ENCODE data around the gene SNRNP200. TPM values are rescaled to one million over a fixed set of nuclear protein-coding genes. Genes with fewer than 3 reads are reported as not detected.

SNRNP200 gene
- total RNA-seq, 1 experiment from 2014 or later: 231 TPM

GRCh38 chr2:96265840-96266679, 39.3 kb downstream of the SNRNP200 start, which contains the start of the genes CIAO1 and TMEM127:
Gene CIAO1, plus strand, starts transcription at chr2:96266225. Its CDS starts 126 bp downstream, at chr2:96266351.
Gene TMEM127, minus strand, starts transcription at chr2:96265997. Its CDS starts 616 bp downstream, at chr2:96265381.
- in situ Hi-C loops (cut with HindIII; ENCODE audit: low pct_unique_long_range_greater_than_20kb, low sequenced_read_pairs) (loop anchor here (25.0 kb wide), 1 partner anchor 104 kb away; no protein-coding TSS in a partner anchor), intact Hi-C loops (cut with micrococcal nuclease; ENCODE audit: unreplicated experiment) (no loop called here)
- Histone ChIP-seq H3K27me3 (ENCODE audit: control insufficient read depth, insufficient read depth, low read length) (no peaks in the 10 kb centered on the region), H3K36me3 (ENCODE audit: control insufficient read depth, insufficient read depth, low read length) (peaks cover 3% of the 10 kb centered on the region; the same call in 1 of the 2 replicates), H3K9me3 (ENCODE audit: control insufficient read depth, insufficient read depth, low read depth, low read length) (no peaks in the 10 kb centered on the region), H3K4me1 (ENCODE audit: control insufficient read depth, insufficient read depth, low read length) (peaks cover 27% of the 10 kb centered on the region), H3K4me3 (ENCODE audit: low read depth in 2 of 2, low read length in 2 of 2) (peak within 1 kb of the TSS; percentile 61 to 94), H3K27ac (ENCODE audit: low read length) (peak within 1 kb of the TSS; percentile 77)
- DNase-seq (ENCODE audit: low read depth, low spot score) (peak; percentile 74), ATAC-seq (peak; percentile 98)
- TF ChIP-seq POLR2AphosphoS5 (IDR thresholded peaks at IDR 0.05; ENCODE audit: low read depth, low read length): peak; percentile 88
- TF ChIP-seq SIN3A (IDR thresholded peaks at IDR 0.05; ENCODE audit: borderline replicate concordance, insufficient read depth, low read depth, low read length): peak; percentile 86; the same call in 1 of the 2 replicates
- no peak for TF ChIP-seq TCF7L2 (IDR thresholded peaks at IDR 0.05; ENCODE audit: low read depth, low read length)
- TF ChIP-seq, protein P1, sequence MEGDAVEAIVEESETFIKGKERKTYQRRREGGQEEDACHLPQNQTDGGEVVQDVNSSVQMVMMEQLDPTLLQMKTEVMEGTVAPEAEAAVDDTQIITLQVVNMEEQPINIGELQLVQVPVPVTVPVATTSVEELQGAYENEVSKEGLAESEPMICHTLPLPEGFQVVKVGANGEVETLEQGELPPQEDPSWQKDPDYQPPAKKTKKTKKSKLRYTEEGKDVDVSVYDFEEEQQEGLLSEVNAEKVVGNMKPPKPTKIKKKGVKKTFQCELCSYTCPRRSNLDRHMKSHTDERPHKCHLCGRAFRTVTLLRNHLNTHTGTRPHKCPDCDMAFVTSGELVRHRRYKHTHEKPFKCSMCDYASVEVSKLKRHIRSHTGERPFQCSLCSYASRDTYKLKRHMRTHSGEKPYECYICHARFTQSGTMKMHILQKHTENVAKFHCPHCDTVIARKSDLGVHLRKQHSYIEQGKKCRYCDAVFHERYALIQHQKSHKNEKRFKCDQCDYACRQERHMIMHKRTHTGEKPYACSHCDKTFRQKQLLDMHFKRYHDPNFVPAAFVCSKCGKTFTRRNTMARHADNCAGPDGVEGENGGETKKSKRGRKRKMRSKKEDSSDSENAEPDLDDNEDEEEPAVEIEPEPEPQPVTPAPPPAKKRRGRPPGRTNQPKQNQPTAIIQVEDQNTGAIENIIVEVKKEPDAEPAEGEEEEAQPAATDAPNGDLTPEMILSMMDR (IDR thresholded peaks at IDR 0.05): no peak
- TF ChIP-seq, protein P2, sequence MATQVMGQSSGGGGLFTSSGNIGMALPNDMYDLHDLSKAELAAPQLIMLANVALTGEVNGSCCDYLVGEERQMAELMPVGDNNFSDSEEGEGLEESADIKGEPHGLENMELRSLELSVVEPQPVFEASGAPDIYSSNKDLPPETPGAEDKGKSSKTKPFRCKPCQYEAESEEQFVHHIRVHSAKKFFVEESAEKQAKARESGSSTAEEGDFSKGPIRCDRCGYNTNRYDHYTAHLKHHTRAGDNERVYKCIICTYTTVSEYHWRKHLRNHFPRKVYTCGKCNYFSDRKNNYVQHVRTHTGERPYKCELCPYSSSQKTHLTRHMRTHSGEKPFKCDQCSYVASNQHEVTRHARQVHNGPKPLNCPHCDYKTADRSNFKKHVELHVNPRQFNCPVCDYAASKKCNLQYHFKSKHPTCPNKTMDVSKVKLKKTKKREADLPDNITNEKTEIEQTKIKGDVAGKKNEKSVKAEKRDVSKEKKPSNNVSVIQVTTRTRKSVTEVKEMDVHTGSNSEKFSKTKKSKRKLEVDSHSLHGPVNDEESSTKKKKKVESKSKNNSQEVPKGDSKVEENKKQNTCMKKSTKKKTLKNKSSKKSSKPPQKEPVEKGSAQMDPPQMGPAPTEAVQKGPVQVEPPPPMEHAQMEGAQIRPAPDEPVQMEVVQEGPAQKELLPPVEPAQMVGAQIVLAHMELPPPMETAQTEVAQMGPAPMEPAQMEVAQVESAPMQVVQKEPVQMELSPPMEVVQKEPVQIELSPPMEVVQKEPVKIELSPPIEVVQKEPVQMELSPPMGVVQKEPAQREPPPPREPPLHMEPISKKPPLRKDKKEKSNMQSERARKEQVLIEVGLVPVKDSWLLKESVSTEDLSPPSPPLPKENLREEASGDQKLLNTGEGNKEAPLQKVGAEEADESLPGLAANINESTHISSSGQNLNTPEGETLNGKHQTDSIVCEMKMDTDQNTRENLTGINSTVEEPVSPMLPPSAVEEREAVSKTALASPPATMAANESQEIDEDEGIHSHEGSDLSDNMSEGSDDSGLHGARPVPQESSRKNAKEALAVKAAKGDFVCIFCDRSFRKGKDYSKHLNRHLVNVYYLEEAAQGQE (IDR thresholded peaks at IDR 0.05; ENCODE audit: insufficient read depth in 1 of 2, low read depth in 2 of 2, low read length in 1 of 2): 0 out of 4 replicates have a peak, but pooled peaks of 1 of the 2 experiments have one; percentile 39
- ChIA-PET CTCF (no interaction called here), POLR2A (no interaction called here)
- BruUV-seq (replicated peaks): no TSS peak

DNA sequence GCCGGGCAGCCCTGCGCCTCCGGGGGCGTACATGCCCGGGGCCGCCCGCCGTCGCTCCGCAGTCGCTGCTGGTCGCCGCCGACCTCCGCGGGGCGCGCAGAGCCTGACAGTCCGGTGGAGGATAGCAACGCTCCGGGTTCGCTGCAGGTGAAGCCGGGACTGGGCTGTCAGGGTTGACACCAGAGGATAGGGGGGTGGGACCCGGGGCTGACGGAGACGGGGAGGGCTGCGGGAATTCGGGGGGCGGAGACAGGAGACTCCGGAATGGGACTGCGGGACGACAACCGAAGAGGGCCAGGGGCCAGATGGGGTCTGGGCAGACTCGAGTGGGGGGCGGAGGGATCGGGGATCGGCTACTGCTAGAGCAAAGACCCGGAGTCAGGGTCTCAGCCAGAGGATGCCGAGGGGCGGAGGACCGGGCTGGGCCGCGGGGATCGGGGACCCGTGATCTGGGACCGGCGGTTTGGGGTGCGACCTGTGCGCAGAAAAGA, 40.0 kb downstream of the SNRNP200 start:
- intact Hi-C loops (cut with micrococcal nuclease; ENCODE audit: unreplicated experiment): no loop called here
- peaks cover 3% of the 10 kb centered on the region; the same call in 1 of the 2 replicates for H3K36me3 ChIP-seq (ENCODE audit: control insufficient read depth, insufficient read depth, low read length)
- no peaks in the 10 kb centered on the region for H3K27me3 ChIP-seq (ENCODE audit: control insufficient read depth, insufficient read depth, low read length)
- ChIA-PET POLR2A (no interaction called here), CTCF (no interaction called here)
- no peak for DNase-seq (ENCODE audit: low read depth, low spot score)
- in situ Hi-C loops (cut with HindIII; ENCODE audit: low pct_unique_long_range_greater_than_20kb, low sequenced_read_pairs): loop anchor here (25.0 kb wide), 1 partner anchor 103 kb away; no protein-coding TSS in a partner anchor
- ATAC-seq: peak; percentile 35
- no peaks in the 10 kb centered on the region for H3K9me3 ChIP-seq (ENCODE audit: control insufficient read depth, insufficient read depth, low read depth, low read length)
- H3K4me1 ChIP-seq (ENCODE audit: control insufficient read depth, insufficient read depth, low read length): peaks cover 34% of the 10 kb centered on the region
- TF ChIP-seq, protein P2 (IDR thresholded peaks at IDR 0.05; ENCODE audit: insufficient read depth in 1 of 2, low read depth in 2 of 2, low read length in 1 of 2): no peak
- no peak for TF ChIP-seq TCF7L2 (IDR thresholded peaks at IDR 0.05; ENCODE audit: low read depth, low read length)
- no peak for TF ChIP-seq SIN3A (IDR thresholded peaks at IDR 0.05; ENCODE audit: borderline replicate concordance, insufficient read depth, low read depth, low read length)
- no peak for TF ChIP-seq POLR2AphosphoS5 (IDR thresholded peaks at IDR 0.05; ENCODE audit: low read depth, low read length)
- TF ChIP-seq, protein P1 (IDR thresholded peaks at IDR 0.05): no peak
- H3K27ac ChIP-seq (ENCODE audit: low read length): peak overlapping the region; percentile 77
- H3K4me3 ChIP-seq (ENCODE audit: low read depth in 2 of 2, low read length in 2 of 2): peak overlapping the region; percentile 61 to 94
- BruUV-seq (replicated peaks): no TSS peak

Measured in Panc1 (cell line).